Measurements from ENCODE around the gene RETREG2. TPM values are rescaled to one million over a fixed set of nuclear protein-coding genes. Genes with fewer than 3 reads are reported as not detected.

Gene RETREG2
- total RNA-seq, 2 experiments from 2014 or later = 95.1 to 102 TPM

DNA sequence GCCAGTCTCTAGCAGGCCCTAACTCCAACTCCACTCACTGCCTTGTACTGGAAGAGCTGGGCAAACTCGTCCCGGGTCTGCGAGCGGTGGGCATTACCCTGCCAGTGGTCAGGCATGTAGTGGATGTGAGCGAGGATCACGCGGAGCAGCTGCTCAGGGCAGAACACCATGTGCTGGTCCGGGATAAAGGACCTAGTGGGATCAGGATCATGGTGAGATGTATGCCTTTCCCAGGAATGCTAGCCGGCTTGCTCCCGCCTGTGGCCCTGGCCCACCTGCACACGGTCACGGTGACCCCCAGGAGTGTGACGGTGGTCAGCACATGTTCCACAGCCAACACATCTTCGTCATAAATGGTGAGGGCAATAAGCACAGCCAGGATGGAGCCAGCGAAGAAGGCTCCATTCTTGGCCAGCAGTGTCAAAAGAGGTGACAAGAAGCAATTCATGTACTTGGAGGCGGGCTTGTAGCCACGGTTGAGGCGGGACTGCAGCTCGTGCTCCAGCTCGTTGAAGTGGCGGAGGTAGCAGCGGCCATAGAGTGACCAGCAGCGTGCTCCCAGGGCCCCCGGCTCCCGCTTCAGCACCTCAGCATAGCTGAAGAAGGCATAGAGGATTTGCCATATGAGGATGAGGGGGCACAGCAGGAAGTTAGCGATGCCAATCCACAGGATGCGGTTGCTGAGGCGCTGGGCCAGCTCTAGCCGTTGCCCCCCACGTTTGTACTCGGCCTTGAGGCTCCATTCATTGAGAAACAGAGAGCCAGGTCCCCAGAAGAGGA is 45.9 kb downstream of the RETREG2 start:
- CTCF ChIA-PET = interaction anchor here (0.8 to 1.8 kb wide), 6 partner anchors 7 to 85 kb away, joined by 3 to 7 read pairs (median 3); partner anchors contain the start of genes DNAJB2 and PTPRN
- peaks cover 58% of the 10 kb centered on the region for H3K36me3 Mint-ChIP-seq (ENCODE audit: low read depth)

DNA sequence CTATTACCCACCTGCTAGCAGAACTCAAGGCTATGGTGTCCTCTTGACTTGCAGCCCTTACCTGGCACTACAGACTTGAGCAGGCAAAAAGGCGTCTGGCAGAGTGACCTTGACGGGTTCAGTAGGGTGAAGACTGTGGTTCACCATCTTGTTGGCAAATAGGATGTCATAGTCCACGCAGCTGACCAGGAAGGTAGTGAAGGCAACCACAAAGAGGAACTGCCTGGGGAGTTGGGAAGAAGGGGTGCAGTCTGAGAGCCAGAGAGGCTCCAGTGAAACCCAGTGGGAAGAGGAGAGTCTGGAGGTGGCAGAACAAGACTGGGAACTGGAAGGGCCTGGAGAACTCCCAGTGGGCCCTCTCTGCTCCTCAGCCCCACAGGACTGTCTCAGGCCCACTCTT is 47.3 kb downstream of the RETREG2 start:
- DNase-seq = no peak
- no peak overlapping the region for H3K4me3 Mint-ChIP-seq
- POLR2A ChIA-PET = no interaction called here
- H3K27ac Mint-ChIP-seq = no peak overlapping the region
- no peaks in the 10 kb centered on the region for H3K27me3 Mint-ChIP-seq
- H3K9me3 Mint-ChIP-seq = no peaks in the 10 kb centered on the region
- peaks cover 57% of the 10 kb centered on the region for H3K36me3 Mint-ChIP-seq (ENCODE audit: low read depth)
- CTCF ChIA-PET = interaction anchor here (1.6 to 2.2 kb wide), 5 partner anchors 8 to 54 kb away, joined by 3 to 7 read pairs (median 5); partner anchors contain the start of genes DNAJB2, GLB1L and STK16
- H3K4me1 Mint-ChIP-seq = peaks cover 31% of the 10 kb centered on the region

More for the DNA sequence above, 45.9 kb downstream of the RETREG2 start:
- Mint-ChIP-seq H3K4me3 (no peak overlapping the region), H3K27ac (no peak overlapping the region), H3K27me3 (no peaks in the 10 kb centered on the region), H3K4me1 (peaks cover 29% of the 10 kb centered on the region), H3K9me3 (no peaks in the 10 kb centered on the region)
- POLR2A ChIA-PET = interaction anchor here (0.6 kb wide), 1 partner anchor 20 kb away, joined by 4 read pairs; no protein-coding TSS in a partner anchor
- no peak for DNase-seq

DNA sequence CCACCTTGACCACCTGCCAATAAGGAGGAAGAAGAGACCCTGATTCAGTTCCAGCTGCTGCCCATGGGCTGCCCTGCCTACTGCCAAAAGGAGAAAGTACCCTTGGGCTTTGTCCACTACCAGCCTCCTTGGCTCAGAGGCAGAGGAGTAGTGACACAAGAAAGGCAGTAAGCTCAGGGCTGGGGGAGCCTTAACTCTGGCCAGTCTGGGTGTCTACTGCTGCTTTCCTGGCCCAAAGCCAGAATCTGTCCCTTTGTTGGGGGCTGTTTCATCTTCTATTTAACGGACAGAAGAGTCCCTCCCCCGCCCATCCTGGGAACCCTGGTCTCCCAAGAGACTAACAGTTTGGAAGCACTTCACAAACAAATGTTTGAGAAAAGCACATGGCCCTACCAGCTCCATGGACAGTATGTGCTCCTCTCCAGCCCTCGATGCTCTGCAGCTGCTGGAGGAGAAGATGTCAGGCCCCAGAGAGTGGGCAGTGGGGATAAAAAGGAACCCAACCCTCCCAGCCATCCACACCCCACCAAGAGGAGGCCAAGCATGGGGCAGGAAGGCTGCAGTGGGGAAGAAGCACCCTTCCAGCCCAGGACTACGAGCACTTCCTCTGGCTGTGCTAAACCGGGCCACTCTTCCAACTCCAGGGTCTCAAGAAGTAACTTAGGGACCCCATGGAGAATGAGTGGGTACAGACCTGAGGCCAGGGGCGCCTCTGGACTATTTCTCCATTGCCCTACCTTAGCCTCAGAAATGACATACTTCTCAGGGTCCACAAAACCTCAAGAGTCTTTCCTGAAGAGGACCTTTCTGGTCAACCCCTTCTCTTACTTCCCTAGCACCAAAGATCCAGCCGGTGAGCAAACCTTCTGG is 50.2 kb downstream of the RETREG2 start:
- DNase-seq = no peak
- H3K36me3 Mint-ChIP-seq (ENCODE audit: low read depth) = peaks cover 62% of the 10 kb centered on the region
- ChIA-PET POLR2A (interaction anchor here (0.8 to 1.2 kb wide), 3 partner anchors 10 to 24 kb away, joined by 3 read pairs; partner anchors contain the start of gene ABCB6), CTCF (interaction anchor here (0.8 to 2.2 kb wide), 7 partner anchors 14 to 160 kb away, joined by 3 to 14 read pairs (median 3); partner anchors contain the start of genes GLB1L and STK16)
- H3K4me3 Mint-ChIP-seq = peak overlapping the region; percentile 98
- no peaks in the 10 kb centered on the region for H3K27me3 Mint-ChIP-seq
- H3K9me3 Mint-ChIP-seq = no peaks in the 10 kb centered on the region
- H3K27ac Mint-ChIP-seq = peak overlapping the region; percentile 83
- H3K4me1 Mint-ChIP-seq = peaks cover 58% of the 10 kb centered on the region

DNA sequence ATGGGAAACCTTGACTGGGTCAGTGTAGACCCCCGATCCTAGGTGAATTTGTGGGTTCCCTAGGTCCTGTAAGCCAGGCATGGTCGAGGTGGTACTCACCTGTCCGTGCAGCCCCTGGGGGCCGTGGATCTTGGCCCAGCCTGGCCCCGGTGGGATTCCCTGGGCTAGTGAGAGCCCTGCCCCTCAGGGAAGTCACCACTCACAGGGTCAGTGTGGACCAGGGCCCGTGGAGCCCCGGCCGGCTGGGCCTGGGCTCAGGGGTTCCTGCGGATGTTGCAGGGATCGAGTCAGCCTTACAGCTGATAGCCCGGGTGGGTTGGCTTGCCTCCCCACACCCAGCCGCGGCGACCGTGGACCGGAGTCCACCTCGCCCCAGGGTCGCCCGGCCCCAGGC is 50.8 kb downstream of the RETREG2 start:
- Mint-ChIP-seq H3K27me3 (no peaks in the 10 kb centered on the region), H3K4me3 (peak overlapping the region; percentile 98), H3K9me3 (no peaks in the 10 kb centered on the region), H3K36me3 (ENCODE audit: low read depth) (peaks cover 64% of the 10 kb centered on the region), H3K27ac (peak overlapping the region; percentile 83), H3K4me1 (peaks cover 60% of the 10 kb centered on the region)
- ChIA-PET CTCF (interaction anchor here (0.8 to 2.2 kb wide), 6 partner anchors 11 to 160 kb away, joined by 3 to 14 read pairs (median 4); partner anchors contain the start of genes CNPPD1, GLB1L and STK16), POLR2A (interaction anchor here (0.8 to 1.2 kb wide), 4 partner anchors 10 to 23 kb away, joined by 3 read pairs; partner anchors contain the start of genes ABCB6 and ZFAND2B)
- no peak for DNase-seq

DNA sequence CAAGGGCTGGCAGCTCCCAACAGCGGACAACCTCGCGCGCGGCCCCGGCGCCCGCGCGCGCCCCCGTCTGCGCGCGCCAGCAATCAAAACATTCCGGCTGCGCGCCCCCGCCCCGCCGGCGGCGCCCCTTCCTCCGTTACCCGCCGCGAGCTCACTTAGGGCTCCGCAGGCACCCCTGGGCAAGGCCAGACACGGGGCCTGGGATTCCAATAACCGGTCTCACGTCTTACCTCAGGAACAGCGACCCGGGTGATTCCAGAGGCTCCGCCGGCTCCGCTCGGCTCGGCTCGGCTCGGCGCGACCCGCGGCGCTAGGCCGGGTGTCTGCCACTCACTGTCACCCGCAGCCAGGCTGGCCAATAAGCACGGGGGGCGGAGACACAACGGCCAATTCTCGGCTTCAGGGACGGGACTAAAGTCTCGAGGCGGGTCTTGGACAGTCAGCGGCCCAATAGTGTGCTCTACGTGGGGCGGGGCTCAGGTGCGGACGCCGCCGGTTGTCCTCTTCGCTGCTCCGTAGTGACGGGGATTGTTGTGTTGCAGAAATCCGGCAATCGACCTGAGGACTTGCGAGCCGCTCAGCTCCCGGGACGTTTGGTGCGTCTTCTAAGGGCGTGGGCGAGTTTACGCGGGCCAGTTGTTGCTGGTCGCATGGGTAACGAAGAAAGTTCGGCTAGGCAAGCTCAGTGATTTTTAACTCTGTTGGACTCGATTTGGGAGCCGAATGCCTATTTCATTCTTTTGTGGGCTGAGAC is 51.4 kb downstream of the RETREG2 start, which contains the start of the genes ANKZF1 and ATG9A:
Gene ANKZF1 (plus strand): TSS at position 502 of the 754 bp plus-strand sequence. CDS start 452 bp downstream, outside the sequence.
Gene ATG9A (minus strand): TSS at position 332 of the 754 bp plus-strand sequence. CDS start 1,612 bp downstream, outside the sequence.
- Mint-ChIP-seq H3K27me3 (no peaks in the 10 kb centered on the region), H3K9me3 (no peaks in the 10 kb centered on the region), H3K4me1 (peaks cover 60% of the 10 kb centered on the region), H3K4me3 (peak within 1 kb of the TSS; percentile 98), H3K27ac (peak within 1 kb of the TSS; percentile 100), H3K36me3 (ENCODE audit: low read depth) (peaks cover 62% of the 10 kb centered on the region)
- ChIA-PET CTCF (interaction anchor here (0.8 to 2.2 kb wide), 9 partner anchors 11 to 159 kb away, joined by 3 to 14 read pairs (median 4); partner anchors contain the start of genes CNPPD1, GLB1L and STK16), POLR2A (interaction anchor here (0.8 to 1.2 kb wide), 4 partner anchors 11 to 23 kb away, joined by 3 read pairs; partner anchors contain the start of genes ABCB6 and ZFAND2B)
- DNase-seq = peak; percentile 100

DNA sequence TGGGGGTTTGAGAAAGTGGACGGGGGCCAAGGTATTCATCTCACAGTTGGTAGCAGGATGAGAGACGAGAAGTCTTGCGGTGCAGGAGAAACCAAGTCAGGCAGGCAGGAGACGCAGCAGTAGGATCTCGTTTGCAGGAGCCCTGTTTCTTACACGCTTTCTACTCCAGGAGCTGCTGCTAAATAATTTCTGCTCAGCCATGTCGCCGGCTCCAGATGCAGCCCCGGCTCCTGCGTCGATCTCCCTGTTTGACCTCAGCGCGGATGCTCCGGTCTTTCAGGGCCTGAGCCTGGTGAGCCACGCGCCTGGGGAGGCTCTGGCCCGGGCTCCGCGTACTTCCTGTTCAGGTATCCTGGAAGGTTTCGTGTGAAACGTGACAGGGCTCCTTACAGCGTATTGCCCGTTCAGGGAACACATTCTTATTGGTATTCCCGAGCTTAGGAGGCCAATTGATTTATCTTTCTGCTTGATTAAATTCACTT is 52.0 kb downstream of the RETREG2 start:
- POLR2A ChIA-PET = interaction anchor here (1.2 kb wide), 1 partner anchor 24 kb away, joined by 3 read pairs; the partner anchor contains the start of gene ZFAND2B
- Mint-ChIP-seq H3K36me3 (ENCODE audit: low read depth) (peaks cover 60% of the 10 kb centered on the region), H3K4me3 (peak overlapping the region; percentile 98), H3K27me3 (no peaks in the 10 kb centered on the region), H3K27ac (peak overlapping the region; percentile 100), H3K4me1 (peaks cover 60% of the 10 kb centered on the region), H3K9me3 (no peaks in the 10 kb centered on the region)
- DNase-seq = peak; percentile 56
- CTCF ChIA-PET = interaction anchor here (0.7 to 2.2 kb wide), 9 partner anchors 12 to 159 kb away, joined by 3 to 14 read pairs (median 4); partner anchors contain the start of genes CNPPD1, GLB1L and STK16

DNA sequence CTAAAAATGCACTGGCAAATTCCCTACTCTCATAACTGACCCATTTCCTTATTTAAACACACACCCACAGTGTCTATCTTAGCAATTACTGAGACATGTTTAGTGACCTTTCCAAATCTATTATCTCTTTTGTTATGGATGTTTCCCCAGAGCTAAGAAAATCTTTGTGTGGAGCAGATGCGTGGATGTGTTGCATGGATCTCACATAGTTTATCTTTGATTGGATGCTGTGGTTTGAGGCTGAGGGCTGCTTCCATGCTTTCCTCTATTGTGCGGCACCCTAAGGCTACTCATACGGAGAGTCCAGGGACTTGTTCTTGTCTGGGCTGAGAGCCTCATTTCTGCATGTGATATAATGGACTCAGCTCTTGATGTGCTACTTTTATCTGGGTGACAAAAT is 56.3 kb downstream of the RETREG2 start:
- Mint-ChIP-seq H3K4me3 (no peak overlapping the region), H3K27me3 (no peaks in the 10 kb centered on the region), H3K9me3 (no peaks in the 10 kb centered on the region), H3K36me3 (ENCODE audit: low read depth) (peaks cover 69% of the 10 kb centered on the region), H3K4me1 (peaks cover 35% of the 10 kb centered on the region), H3K27ac (no peak overlapping the region)
- POLR2A ChIA-PET = no interaction called here
- CTCF ChIA-PET = interaction anchor here (1.0 to 2.0 kb wide), 3 partner anchors 11 to 61 kb away, joined by 3 to 6 read pairs (median 4); partner anchors contain the start of genes GLB1L and STK16
- no peak for DNase-seq

Other genes with a start within 250 kb of the RETREG2 start
- not detected for gene CDK5R2, start 218.6 kb upstream of the RETREG2 start, total RNA-seq
- gene FEV, start 193.1 kb upstream of the RETREG2 start, total RNA-seq = not detected
- not detected for gene CRYBA2, start 184.9 kb upstream of the RETREG2 start, total RNA-seq
- gene CFAP65, start 136.8 kb upstream of the RETREG2 start, total RNA-seq = not detected
- not detected for gene IHH, start 117.4 kb upstream of the RETREG2 start, total RNA-seq
- 10 to 100 TPM; 18.1 to 20.3 TPM for gene NHEJ1, start 17.5 kb upstream of the RETREG2 start, total RNA-seq
- gene SLC23A3, start 8.2 kb upstream of the RETREG2 start, total RNA-seq = 1 to 10 TPM; 2.3 to 2.8 TPM
- gene CNPPD1, start 1.4 kb upstream of the RETREG2 start, total RNA-seq = 10 to 100 TPM; 79.6 to 79.8 TPM
- 10 to 100 TPM; 49.1 to 60.2 TPM for gene ZFAND2B, start 28.5 kb downstream of the RETREG2 start, total RNA-seq
- gene ABCB6, start 40.7 kb downstream of the RETREG2 start, total RNA-seq = 10 to 100 TPM; 10.0 to 10.3 TPM
- 10 to 100 TPM; 48.5 to 52.9 TPM for gene ATG9A, start 51.4 kb downstream of the RETREG2 start, total RNA-seq
- gene ANKZF1, start 51.5 kb downstream of the RETREG2 start, total RNA-seq = 100 to 1,000 TPM in 1 of 2 experiments, 10 to 100 TPM in 1; 92.0 to 100 TPM
- 1 to 10 TPM; 3.3 to 3.4 TPM for gene GLB1L, start 67.2 kb downstream of the RETREG2 start, total RNA-seq
- 10 to 100 TPM; 33.0 to 33.5 TPM for gene STK16, start 67.2 kb downstream of the RETREG2 start, total RNA-seq
- not detected for gene TUBA4B, start 75.0 kb downstream of the RETREG2 start, total RNA-seq
- gene TUBA4A, start 75.6 kb downstream of the RETREG2 start, total RNA-seq = 100 to 1,000 TPM; 261 to 339 TPM
- 10 to 100 TPM; 38.2 to 40.9 TPM for gene DNAJB2, start 101.1 kb downstream of the RETREG2 start, total RNA-seq
- gene PTPRN, start 131.1 kb downstream of the RETREG2 start, total RNA-seq = not detected
- gene RESP18, start 154.5 kb downstream of the RETREG2 start, total RNA-seq = not detected
- gene DNPEP, start 209.6 kb downstream of the RETREG2 start, total RNA-seq = 10 to 100 TPM; 58.8 to 64.9 TPM
- gene DES, start 240.1 kb downstream of the RETREG2 start, total RNA-seq = not detected

All from activated CD4-positive, alpha-beta T cell treated with anti-CD3 and anti-CD28 coated beads, Interleukin-2, amount 10 ng/mL, durations not matched to agents 7 days and 5 days (primary cell).